Natural killer cell (primary cell): ENCODE measurements around the gene CYB5D1. TPM values are rescaled to one million over a fixed set of nuclear protein-coding genes. Genes with fewer than 3 reads are reported as not detected.

ENCODE experiments used
- ATAC-seq, 3 donors: fragments of 150-1000 bp in 2 of 3; fragments of 200-7000 bp in 1 of 3; cut with Tn5 transposase; 1 replicate in 1 of 3; 2 replicates in 2 of 3; pipeline ENCODE4 v1.10.0; 2021; ENCODE audit warnings: mild to moderate bottlenecking in 2 of 3, moderate library complexity in 2 of 3
- DNase-seq, 2 donors: peaks; one replicate each; pipeline versions ENCODE4 v3.0.0 to v3.0.0-alpha.2; 2013 to 2021; ENCODE audit warnings: mixed read lengths in 1 of 2
- H3K27ac ChIP-seq: one replicate; pipeline ENCODE4 v1.5.1; 2013; ENCODE audit warnings: mild to moderate bottlenecking, low read length
- H3K27me3 ChIP-seq: one replicate; pipeline ENCODE4 v1.6.1; 2013; ENCODE audit warnings: low read length; ENCODE audit not compliant: control insufficient read depth, insufficient read depth
- H3K36me3 ChIP-seq: one replicate; pipeline ENCODE4 v1.6.1; 2013; ENCODE audit warnings: low read length; ENCODE audit not compliant: control insufficient read depth, insufficient read depth
- H3K4me1 ChIP-seq: one replicate; pipeline ENCODE4 v1.6.1; 2013; ENCODE audit warnings: low read length; ENCODE audit not compliant: control insufficient read depth, insufficient read depth
- H3K4me3 ChIP-seq: one replicate; pipeline ENCODE4 v1.5.1; 2013; ENCODE audit warnings: low read length
- H3K9me3 ChIP-seq: one replicate; pipeline ENCODE4 v1.6.1; 2013; ENCODE audit warnings: low read length; ENCODE audit not compliant: control insufficient read depth, insufficient read depth
- H3K27ac Mint-ChIP-seq, 2 donors: one replicate each; pipeline ENCODE4 v1.8.0; 2022; ENCODE audit warnings: mild to moderate bottlenecking in 2 of 2, mixed read lengths in 2 of 2, moderate library complexity in 1 of 2
- H3K27me3 Mint-ChIP-seq, 2 donors: one replicate each; pipeline ENCODE4 v1.8.0; 2022; ENCODE audit warnings: low read depth in 2 of 2, mixed read lengths in 2 of 2
- H3K36me3 Mint-ChIP-seq: one replicate; pipeline ENCODE4 v1.8.0; 2022; ENCODE audit warnings: mixed read lengths
- H3K4me1 Mint-ChIP-seq, 2 donors: one replicate each; pipeline ENCODE4 v1.8.0; 2022; ENCODE audit warnings: mixed read lengths in 2 of 2
- H3K4me3 Mint-ChIP-seq: one replicate; pipeline ENCODE4 v1.8.0; 2022; ENCODE audit warnings: mild to moderate bottlenecking, moderate library complexity, mixed read lengths
- H3K9me3 Mint-ChIP-seq, 2 donors: one replicate each; pipeline ENCODE4 v1.8.0; 2022; ENCODE audit warnings: mixed read lengths in 2 of 2
- CTCF ChIP-seq: fragments of 200-600 bp; IDR thresholded peaks from one replicate; pipeline ENCODE4 v1.8.0; 2022; ENCODE audit warnings: antibody characterized with exemption
- WGBS: methylation state at CpG from one replicate; pipeline ENCODE4 v1.1.7; 2013; ENCODE audit warnings: missing lambda C conversion rate; ENCODE audit not compliant: insufficient coverage; 5-methylcytosine and 5-hydroxymethylcytosine counted together
- intact Hi-C: fragments of 100-400 bp; cut with micrococcal nuclease; formaldehyde crosslinking; loops from one replicate; pipeline ENCODE4 v1.14.2; 2022
- total RNA-seq, 4 donors: library from RNA; stranded (reverse); fragments of 120-200 nt in 1 of 4; gene quantifications; one replicate each; pipeline versions ENCODE4 v1.2.3 to v1.2.4, GENCODE V29; 2013 to 2022

Gene CYB5D1
- total RNA-seq, 3 donors from 2014 or later (not counting 1 experiment from before 2014, with no cell fraction given) = 11.0 to 18.3 (median 11.5) TPM

GRCh38 chr17:7910281-7910680 lies 52.5 kb downstream of the CYB5D1 start:
- no peaks in the 10 kb centered on the region for H3K9me3 Mint-ChIP-seq
- no peak overlapping the region for H3K4me3 ChIP-seq
- no peaks in the 10 kb centered on the region for H3K9me3 ChIP-seq
- no peak overlapping the region for H3K27ac ChIP-seq
- peaks cover 62% of the 10 kb centered on the region for H3K36me3 ChIP-seq
- 97% methylated on average over 15 of the region's 15 CpGs for WGBS
- H3K27ac Mint-ChIP-seq = no peak overlapping the region
- peaks cover 11% of the 10 kb centered on the region for H3K36me3 Mint-ChIP-seq
- H3K4me1 Mint-ChIP-seq = peaks cover 15 to 16% of the 10 kb centered on the region in 2 donors
- no peaks in the 10 kb centered on the region for H3K27me3 ChIP-seq
- no peaks in the 10 kb centered on the region for H3K27me3 Mint-ChIP-seq
- ATAC-seq (no peak), DNase-seq (no peak)
- H3K4me1 ChIP-seq = peaks cover 9% of the 10 kb centered on the region
- no peak overlapping the region for H3K4me3 Mint-ChIP-seq
- TF ChIP-seq CTCF = no peak
- intact Hi-C loops = loop anchor here (5.0 kb wide), 1 partner anchor 48 kb away; no protein-coding TSS in a partner anchor

- Mint-ChIP-seq H3K4me3 (no peak overlapping the region), H3K36me3 (peaks cover 8% of the 10 kb centered on the region), H3K4me1 (peaks cover 19 to 20% of the 10 kb centered on the region in 2 donors), H3K9me3 (no peaks in the 10 kb centered on the region), H3K27me3 (no peaks in the 10 kb centered on the region), H3K27ac (peak overlapping the region in 1 of 2 donors; percentile 21)
- Histone ChIP-seq H3K27ac (no peak overlapping the region), H3K4me1 (peaks cover 12% of the 10 kb centered on the region), H3K4me3 (no peak overlapping the region), H3K9me3 (no peaks in the 10 kb centered on the region), H3K36me3 (peaks cover 57% of the 10 kb centered on the region), H3K27me3 (no peaks in the 10 kb centered on the region)
- WGBS = 94% methylated on average over 12 of the region's 13 CpGs
- no peak for TF ChIP-seq CTCF
- intact Hi-C loops = loop anchor here (5.0 kb wide), 1 partner anchor 48 kb away; no protein-coding TSS in a partner anchor
- DNase-seq = no peak
- no peak for ATAC-seq
Observed at GRCh38 chr17:7910711-7911110, 52.9 kb downstream of the CYB5D1 start.

- no peak for DNase-seq
- Mint-ChIP-seq H3K4me1 (peaks cover 19 to 21% of the 10 kb centered on the region in 2 donors), H3K36me3 (peaks cover 8% of the 10 kb centered on the region), H3K4me3 (no peak overlapping the region), H3K9me3 (no peaks in the 10 kb centered on the region), H3K27me3 (no peaks in the 10 kb centered on the region), H3K27ac (peak overlapping the region in 1 of 2 donors; percentile 21)
- TF ChIP-seq CTCF = no peak
- H3K27ac ChIP-seq = no peak overlapping the region
- intact Hi-C loops = loop anchor here (5.0 kb wide), 1 partner anchor 49 kb away; no protein-coding TSS in a partner anchor
- H3K27me3 ChIP-seq = no peaks in the 10 kb centered on the region
- H3K9me3 ChIP-seq = no peaks in the 10 kb centered on the region
- 88% methylated on average over 8 of the region's 9 CpGs for WGBS
- peaks cover 53% of the 10 kb centered on the region for H3K36me3 ChIP-seq
- no peak overlapping the region for H3K4me3 ChIP-seq
- peaks cover 14% of the 10 kb centered on the region for H3K4me1 ChIP-seq
- no peak for ATAC-seq
Observed at GRCh38 chr17:7911116-7911515, 53.3 kb downstream of the CYB5D1 start.

Other genes starting within 250 kb of the CYB5D1 start
- gene FXR2, start 243.1 kb upstream of the CYB5D1 start, total RNA-seq = 10 to 100 TPM; 23.7 to 40.2 (median 29.5) TPM
- 10 to 100 TPM; 63.0 to 71.6 (median 70.1) TPM for gene SAT2, start 230.2 kb upstream of the CYB5D1 start, total RNA-seq
- gene SHBG, start 227.9 kb upstream of the CYB5D1 start, total RNA-seq = not detected
- gene ATP1B2, start 207.1 kb upstream of the CYB5D1 start, total RNA-seq = under 1 TPM in 2 of 3 donors, not detected in 1; 0.18 to 0.19 TPM
- gene TP53, start 170.5 kb upstream of the CYB5D1 start, total RNA-seq = 10 to 100 TPM; 56.5 to 65.5 (median 62.0) TPM
- 10 to 100 TPM in 2 of 3 donors, 1 to 10 TPM in 1; 9.9 to 12.8 (median 12.0) TPM for gene WRAP53, start 169.5 kb upstream of the CYB5D1 start, total RNA-seq
- not detected for gene EFNB3, start 152.8 kb upstream of the CYB5D1 start, total RNA-seq
- under 1 TPM in 2 of 3 donors, not detected in 1; 0.05 to 0.07 TPM for gene DNAH2, start 140.3 kb upstream of the CYB5D1 start, total RNA-seq
- 100 to 1,000 TPM; 104 to 165 (median 149) TPM for gene KDM6B, start 23.8 kb upstream of the CYB5D1 start, total RNA-seq
- gene TMEM88, start 2.9 kb upstream of the CYB5D1 start, total RNA-seq = 10 to 100 TPM; 12.7 to 45.5 (median 27.6) TPM
- 10 to 100 TPM; 35.9 to 40.3 (median 37.3) TPM for gene NAA38, start 444 bp upstream of the CYB5D1 start, total RNA-seq
- gene CHD3, start 30.8 kb downstream of the CYB5D1 start, total RNA-seq = 100 to 1,000 TPM; 215 to 275 (median 218) TPM
- 1 to 10 TPM; 3.6 to 5.9 (median 4.7) TPM for gene RNF227, start 58.3 kb downstream of the CYB5D1 start, total RNA-seq
- gene KCNAB3, start 71.9 kb downstream of the CYB5D1 start, total RNA-seq = 10 to 100 TPM in 1 of 3 donors, 1 to 10 TPM in 2; 7.9 to 11.7 (median 9.3) TPM
- gene TRAPPC1, start 73.9 kb downstream of the CYB5D1 start, total RNA-seq = 100 to 1,000 TPM; 122 to 144 (median 135) TPM
- gene CNTROB, start 74.2 kb downstream of the CYB5D1 start, total RNA-seq = 10 to 100 TPM; 36.3 to 49.8 (median 45.2) TPM
- gene GUCY2D, start 144.6 kb downstream of the CYB5D1 start, total RNA-seq = not detected
- not detected for gene ALOX15B, start 181.1 kb downstream of the CYB5D1 start, total RNA-seq
- gene ALOX12B, start 229.7 kb downstream of the CYB5D1 start, total RNA-seq = under 1 TPM; 0.29 to 0.58 (median 0.56) TPM